Esophagus muscularis mucosa (tissue), 4 donors: ENCODE results near the gene SRP19. TPM values are rescaled to one million over a fixed set of nuclear protein-coding genes. Genes with fewer than 3 reads are reported as not detected.

Experiments used
- DNase-seq: peaks from one replicate; pipeline ENCODE4 v3.0.0-alpha.2; 2017; ENCODE audit errors: extremely low spot score
- H3K27ac ChIP-seq, 4 donors: fragments of 200-600 bp; sonication (generic); replicated peaks in 1 of 4; 1 replicate in 3 of 4; 2 replicates in 1 of 4; pipeline ENCODE4 v1.5.1; 2016 to 2019; ENCODE audit warnings: mild to moderate bottlenecking in 1 of 4
- H3K27me3 ChIP-seq, 4 donors: fragments of 200-600 bp; sonication (generic); one replicate each; pipeline versions ENCODE4 v1.5.1 to v1.6.0; 2016 to 2019
- H3K36me3 ChIP-seq, 4 donors: fragments of 200-600 bp; sonication (generic); one replicate each; pipeline ENCODE4 v1.5.1; 2016 to 2019
- H3K4me1 ChIP-seq, 4 donors: fragments of 200-600 bp; sonication (generic); one replicate each; pipeline ENCODE4 v1.5.1; 2016 to 2019
- H3K4me3 ChIP-seq, 4 donors: fragments of 200-600 bp; sonication (generic); 1 replicate in 2 of 4; 2 replicates in 2 of 4; pipeline ENCODE4 v1.5.1; 2016 to 2019; ENCODE audit warnings: mild to moderate bottlenecking in 4 of 4, moderate library complexity in 1 of 4
- H3K9me3 ChIP-seq, 4 donors: fragments of 200-600 bp; sonication (generic); 1 replicate in 3 of 4; 2 replicates in 1 of 4; pipeline ENCODE4 v1.5.1; 2016 to 2019
- EP300 ChIP-seq: sonication (generic); formaldehyde crosslinking; IDR thresholded peaks from one replicate; pipeline ENCODE4 v1.6.1; 2017; ENCODE audit warnings: antibody characterized with exemption
- POLR2A ChIP-seq: fragments of 450-650 bp; IDR thresholded peaks from one replicate; pipeline ENCODE4 v1.6.1; 2017; ENCODE audit warnings: antibody characterized with exemption, moderate library complexity, mild to moderate bottlenecking, low read depth
- POLR2AphosphoS5 ChIP-seq, 2 donors: sonication (generic); formaldehyde crosslinking; IDR thresholded peaks; one replicate each; pipeline ENCODE4 v1.6.1; 2017; ENCODE audit warnings: antibody characterized with exemption in 2 of 2
- WGBS: methylation state at CpG from one replicate; pipeline ENCODE4 v1.1.5; 2018; 5-methylcytosine and 5-hydroxymethylcytosine counted together
- intact Hi-C: fragments of 100-400 bp; cut with DNase I; formaldehyde crosslinking; loops from one replicate; pipeline ENCODE4 v1.15.1; 2023
- total RNA-seq, 4 donors: library from RNA; depleted of rRNA; stranded (reverse); fragments of >200 nt; gene quantifications; one replicate each; pipeline versions ENCODE4 v1.1.0 to v1.2.1, GENCODE V29; 2016
- TF ChIP-seq, protein P1 (sequence below), 3 experiments: fragments of 200-600 bp in 2 of 3; fragments of 450-650 bp in 1 of 3; sonication (generic) in 2 of 3; IDR thresholded peaks; one replicate each; pipeline ENCODE4 v1.5.1; 2017 to 2019; ENCODE audit warnings: antibody characterized with exemption in 3 of 3, mild to moderate bottlenecking in 2 of 3, moderate library complexity in 1 of 3

The SRP19 gene
- total RNA-seq, 4 donors from 2014 or later: 39.0 to 61.9 (median 55.0) TPM

DNA sequence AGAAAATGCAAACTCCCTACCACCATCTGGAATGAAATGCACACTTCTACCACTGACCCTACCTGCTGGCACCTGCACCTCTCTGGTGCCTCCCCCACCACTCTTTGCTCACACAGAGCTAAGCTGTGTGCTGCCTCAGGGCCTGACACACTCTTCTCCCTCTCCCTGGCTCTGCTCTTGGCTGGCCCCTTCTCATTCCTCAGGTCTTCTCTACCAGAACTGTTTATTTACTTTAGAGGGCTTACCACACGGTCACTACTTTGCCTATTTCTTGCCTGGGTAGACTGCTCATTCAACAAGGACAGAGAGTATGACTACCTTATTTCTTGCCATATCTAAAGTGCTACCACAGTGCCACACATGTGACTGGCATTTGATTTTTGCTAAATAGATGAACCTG is 57.6 kb downstream of the SRP19 start:
- peaks cover 4 to 47% (median 22%) of the 10 kb centered on the region in 4 donors for H3K36me3 ChIP-seq
- TF ChIP-seq, protein P1, sequence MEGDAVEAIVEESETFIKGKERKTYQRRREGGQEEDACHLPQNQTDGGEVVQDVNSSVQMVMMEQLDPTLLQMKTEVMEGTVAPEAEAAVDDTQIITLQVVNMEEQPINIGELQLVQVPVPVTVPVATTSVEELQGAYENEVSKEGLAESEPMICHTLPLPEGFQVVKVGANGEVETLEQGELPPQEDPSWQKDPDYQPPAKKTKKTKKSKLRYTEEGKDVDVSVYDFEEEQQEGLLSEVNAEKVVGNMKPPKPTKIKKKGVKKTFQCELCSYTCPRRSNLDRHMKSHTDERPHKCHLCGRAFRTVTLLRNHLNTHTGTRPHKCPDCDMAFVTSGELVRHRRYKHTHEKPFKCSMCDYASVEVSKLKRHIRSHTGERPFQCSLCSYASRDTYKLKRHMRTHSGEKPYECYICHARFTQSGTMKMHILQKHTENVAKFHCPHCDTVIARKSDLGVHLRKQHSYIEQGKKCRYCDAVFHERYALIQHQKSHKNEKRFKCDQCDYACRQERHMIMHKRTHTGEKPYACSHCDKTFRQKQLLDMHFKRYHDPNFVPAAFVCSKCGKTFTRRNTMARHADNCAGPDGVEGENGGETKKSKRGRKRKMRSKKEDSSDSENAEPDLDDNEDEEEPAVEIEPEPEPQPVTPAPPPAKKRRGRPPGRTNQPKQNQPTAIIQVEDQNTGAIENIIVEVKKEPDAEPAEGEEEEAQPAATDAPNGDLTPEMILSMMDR (IDR thresholded peaks at IDR 0.05): no peak
- TF ChIP-seq EP300: no peak
- TF ChIP-seq POLR2A: no peak
- no peak for TF ChIP-seq POLR2AphosphoS5 (IDR thresholded peaks at IDR 0.05)
- intact Hi-C loops: no loop called here
- no peak overlapping the region for H3K4me3 ChIP-seq
- no peaks in the 10 kb centered on the region for H3K27me3 ChIP-seq
- no peak overlapping the region for H3K27ac ChIP-seq
- H3K9me3 ChIP-seq: no peaks in the 10 kb centered on the region
- 32% methylated on average over 1 of the region's 1 CpG for WGBS
- peaks cover 66 to 82% (median 74%) of the 10 kb centered on the region in 4 donors for H3K4me1 ChIP-seq
- DNase-seq: no peak

Other genes starting within 250 kb of the SRP19 start
- 100 to 1,000 TPM; 106 to 166 (median 121) TPM for gene APC, start 123.4 kb upstream of the SRP19 start, total RNA-seq
- gene REEP5, start 60.9 kb downstream of the SRP19 start, total RNA-seq: 10 to 100 TPM; 53.0 to 73.6 (median 62.2) TPM
- gene DCP2, start 115.5 kb downstream of the SRP19 start, total RNA-seq: 10 to 100 TPM; 15.7 to 26.7 (median 17.7) TPM